ENCODE results near the gene RFFL. TPM values are rescaled to one million over a fixed set of nuclear protein-coding genes. Genes with fewer than 3 reads are reported as not detected.
A peak's percentile ranks its signal among the peaks of the same experiment; 100 is the strongest.
"Not testable (repeated sequence)": the region's sequence is repeated elsewhere in the genome, so short reads cannot be mapped to it uniquely, and the experiment has no call there.

RFFL gene
- total RNA-seq, 1 donor from 2014 or later: 20.7 TPM

GRCh38 chr17:35003778-35004177 is 59.7 kb downstream of the RFFL start:
- DNase-seq (ENCODE audit: low read depth): no peak

GRCh38 chr17:35002876-35003551 is 60.5 kb downstream of the RFFL start:
- DNase-seq (ENCODE audit: low read depth): peak; percentile 19

- no peak for DNase-seq (ENCODE audit: low read depth)
Observed at GRCh38 chr17:35001549-35001948, 62.0 kb downstream of the RFFL start.

- not testable (repeated sequence) for DNase-seq (ENCODE audit: low read depth)
Observed at GRCh38 chr17:35000965-35001364, 62.5 kb downstream of the RFFL start.

GRCh38 chr17:34999456-34999855 is 64.1 kb downstream of the RFFL start:
- DNase-seq (ENCODE audit: low read depth): no peak

- peak; percentile 52 for DNase-seq (ENCODE audit: low read depth)
Observed at GRCh38 chr17:34998205-34998604, 65.3 kb downstream of the RFFL start.

- DNase-seq (ENCODE audit: low read depth): peak; percentile 72
Observed at GRCh38 chr17:34997355-34997862, 66.1 kb downstream of the RFFL start.

GRCh38 chr17:34996422-34997285 is 66.9 kb downstream of the RFFL start:
- DNase-seq (ENCODE audit: low read depth): no peak

- no peak for DNase-seq (ENCODE audit: low read depth)
Observed at GRCh38 chr17:34993031-34993430, 70.5 kb downstream of the RFFL start.

GRCh38 chr17:34991606-34992005 is 71.9 kb downstream of the RFFL start:
- DNase-seq (ENCODE audit: low read depth): no peak

- DNase-seq (ENCODE audit: low read depth): no peak
Observed at GRCh38 chr17:34990921-34991365, 72.6 kb downstream of the RFFL start.

GRCh38 chr17:34989473-34989872 is 74.0 kb downstream of the RFFL start:
- no peak for DNase-seq (ENCODE audit: low read depth)

GRCh38 chr17:34988644-34989043 is 74.9 kb downstream of the RFFL start:
- no peak for DNase-seq (ENCODE audit: low read depth)

GRCh38 chr17:34987232-34987631 is 76.3 kb downstream of the RFFL start:
- no peak for DNase-seq (ENCODE audit: low read depth)

GRCh38 chr17:34981538-34982241 is 81.8 kb downstream of the RFFL start:
- peak; percentile 21 for DNase-seq (ENCODE audit: low read depth)

- DNase-seq (ENCODE audit: low read depth): peak; percentile 73
Observed at GRCh38 chr17:34980681-34981537, 82.6 kb downstream of the RFFL start.

- peak; percentile 84 for DNase-seq (ENCODE audit: low read depth)
Observed at GRCh38 chr17:34980353-34980680, 83.2 kb downstream of the RFFL start, which contains the start of gene LIG3. Gene LIG3, plus strand, starts transcription at chr17:34980512. Its CDS starts 2,494 bp downstream, at chr17:34983006.

- DNase-seq (ENCODE audit: low read depth): no peak
Observed at GRCh38 chr17:34979650-34980352, 83.7 kb downstream of the RFFL start.

GRCh38 chr17:34979153-34979552 is 84.4 kb downstream of the RFFL start:
- DNase-seq (ENCODE audit: low read depth): no peak

Measured in renal cortical epithelial cell (primary cell).